ENCODE measurements around the gene SPOCK1.
"Not testable (repeated sequence)": the region's sequence is repeated elsewhere in the genome, so short reads cannot be mapped to it uniquely, and the experiment has no call there.

GRCh38 chr5:137499506-137499847 lies 351 bp upstream of the SPOCK1 start:
- TF ChIP-seq, protein P1, sequence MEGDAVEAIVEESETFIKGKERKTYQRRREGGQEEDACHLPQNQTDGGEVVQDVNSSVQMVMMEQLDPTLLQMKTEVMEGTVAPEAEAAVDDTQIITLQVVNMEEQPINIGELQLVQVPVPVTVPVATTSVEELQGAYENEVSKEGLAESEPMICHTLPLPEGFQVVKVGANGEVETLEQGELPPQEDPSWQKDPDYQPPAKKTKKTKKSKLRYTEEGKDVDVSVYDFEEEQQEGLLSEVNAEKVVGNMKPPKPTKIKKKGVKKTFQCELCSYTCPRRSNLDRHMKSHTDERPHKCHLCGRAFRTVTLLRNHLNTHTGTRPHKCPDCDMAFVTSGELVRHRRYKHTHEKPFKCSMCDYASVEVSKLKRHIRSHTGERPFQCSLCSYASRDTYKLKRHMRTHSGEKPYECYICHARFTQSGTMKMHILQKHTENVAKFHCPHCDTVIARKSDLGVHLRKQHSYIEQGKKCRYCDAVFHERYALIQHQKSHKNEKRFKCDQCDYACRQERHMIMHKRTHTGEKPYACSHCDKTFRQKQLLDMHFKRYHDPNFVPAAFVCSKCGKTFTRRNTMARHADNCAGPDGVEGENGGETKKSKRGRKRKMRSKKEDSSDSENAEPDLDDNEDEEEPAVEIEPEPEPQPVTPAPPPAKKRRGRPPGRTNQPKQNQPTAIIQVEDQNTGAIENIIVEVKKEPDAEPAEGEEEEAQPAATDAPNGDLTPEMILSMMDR (IDR thresholded peaks at IDR 0.05) = not testable (repeated sequence)
- TF ChIP-seq POLR2A (IDR thresholded peaks at IDR 0.05) = not testable (repeated sequence)

Measured in Peyer's patch (tissue), 4 donors.